Type B pancreatic cell (in vitro differentiated cells): ENCODE measurements around the gene TRIM6. TPM values are rescaled to one million over a fixed set of nuclear protein-coding genes. Genes with fewer than 3 reads are reported as not detected.
"Not testable (repeated sequence)": the region's sequence is repeated elsewhere in the genome, so short reads cannot be mapped to it uniquely, and the experiment has no call there.

ENCODE experiments used
- DNase-seq: peaks from one replicate; pipeline ENCODE4 v3.0.0; 2021; ENCODE audit warnings: mixed read lengths; ENCODE audit not compliant: unreplicated experiment; ENCODE audit errors: extremely low spot score
- H3K27ac Mint-ChIP-seq: 2 replicates; pipeline ENCODE4 v1.8.0; 2021; ENCODE audit warnings: mild to moderate bottlenecking, mixed read lengths
- H3K27me3 Mint-ChIP-seq: 2 replicates; pipeline ENCODE4 v1.8.0; 2021; ENCODE audit warnings: mixed read lengths
- H3K36me3 Mint-ChIP-seq: 2 replicates; pipeline ENCODE4 v1.8.0; 2021; ENCODE audit warnings: mixed read lengths
- H3K4me1 Mint-ChIP-seq: one replicate; pipeline ENCODE4 v1.8.0; 2021; ENCODE audit warnings: mixed read lengths; ENCODE audit not compliant: unreplicated experiment
- H3K4me3 Mint-ChIP-seq: 2 replicates; pipeline ENCODE4 v1.8.0; 2021; ENCODE audit warnings: mild to moderate bottlenecking, mixed read lengths
- H3K9me3 Mint-ChIP-seq: 2 replicates; pipeline ENCODE4 v1.8.0; 2021; ENCODE audit warnings: mixed read lengths
- CTCF ChIP-seq: fragments of 200-600 bp; sonication (generic); conservative IDR thresholded peaks from 2 replicates; pipeline ENCODE4 v1.5.0; 2021; ENCODE audit warnings: antibody characterized with exemption, mild to moderate bottlenecking
- total RNA-seq: library from RNA; stranded (reverse); gene quantifications from 2 replicates; pipeline ENCODE4 v1.2.1, GENCODE V29; 2021; ENCODE audit warnings: low replicate concordance

Gene TRIM6
- total RNA-seq, 1 donor from 2014 or later, result 7.5 TPM

- Mint-ChIP-seq H3K9me3 (no peaks in the 10 kb centered on the region), H3K36me3 (no peaks in the 10 kb centered on the region), H3K27ac (no peak overlapping the region), H3K4me1 (peaks cover 22% of the 10 kb centered on the region), H3K4me3 (no peak overlapping the region), H3K27me3 (no peaks in the 10 kb centered on the region)
- no peak for TF ChIP-seq CTCF
- DNase-seq, result no peak
Measured at GRCh38 chr11:5592615-5593014, 3.8 kb upstream of the TRIM6 start.

GRCh38 chr11:5593146-5593545, 3.3 kb upstream of the TRIM6 start:
- Mint-ChIP-seq H3K27me3 (no peaks in the 10 kb centered on the region), H3K27ac (no peak overlapping the region), H3K4me3 (no peak overlapping the region), H3K9me3 (no peaks in the 10 kb centered on the region), H3K4me1 (peaks cover 27% of the 10 kb centered on the region), H3K36me3 (no peaks in the 10 kb centered on the region)
- no peak for TF ChIP-seq CTCF
- DNase-seq, result no peak

GRCh38 chr11:5597953-5598352, 1.5 kb downstream of the TRIM6 start:
- Mint-ChIP-seq H3K9me3 (no peaks in the 10 kb centered on the region), H3K27ac (no peak overlapping the region), H3K36me3 (no peaks in the 10 kb centered on the region), H3K4me1 (peaks cover 32% of the 10 kb centered on the region), H3K4me3 (peak overlapping the region; percentile 65), H3K27me3 (no peaks in the 10 kb centered on the region)
- no peak for DNase-seq
- no peak for TF ChIP-seq CTCF

- DNase-seq, result no peak
- Mint-ChIP-seq H3K36me3 (no peaks in the 10 kb centered on the region), H3K4me3 (no peak overlapping the region), H3K27ac (no peak overlapping the region), H3K9me3 (no peaks in the 10 kb centered on the region), H3K27me3 (no peaks in the 10 kb centered on the region), H3K4me1 (peaks cover 26% of the 10 kb centered on the region)
- peak; percentile 78 for TF ChIP-seq CTCF
Measured at GRCh38 chr11:5600374-5600851, 4.0 kb downstream of the TRIM6 start.

- H3K9me3 Mint-ChIP-seq, H3K4me1 Mint-ChIP-seq, DNase-seq, H3K27me3 Mint-ChIP-seq, H3K4me3 Mint-ChIP-seq, H3K36me3 Mint-ChIP-seq: not testable (repeated sequence)
- peak overlapping the region; percentile 36 for H3K27ac Mint-ChIP-seq
Measured at GRCh38 chr11:5602791-5603190, 6.4 kb downstream of the TRIM6 start.

GRCh38 chr11:5603326-5603725, 6.9 kb downstream of the TRIM6 start:
- H3K4me3 Mint-ChIP-seq, result no peak overlapping the region
- no peaks in the 10 kb centered on the region for H3K27me3 Mint-ChIP-seq
- no peaks in the 10 kb centered on the region for H3K9me3 Mint-ChIP-seq
- no peak for TF ChIP-seq CTCF
- no peak for DNase-seq
- peak overlapping the region; percentile 36 for H3K27ac Mint-ChIP-seq
- peaks cover 5% of the 10 kb centered on the region for H3K4me1 Mint-ChIP-seq
- peaks cover 8% of the 10 kb centered on the region for H3K36me3 Mint-ChIP-seq
